ENCODE results near the gene INHBE.

GRCh38 chr12:57474862-57475261, 19.8 kb downstream of the INHBE start:
- TF ChIP-seq CTCF (IDR thresholded peaks at IDR 0.05) (no peak), POLR2A (IDR thresholded peaks at IDR 0.05) (no peak)

All from uterus (tissue), 2 donors.